ENCODE results near the gene TMEM183A. TPM values are rescaled to one million over a fixed set of nuclear protein-coding genes. Genes with fewer than 3 reads are reported as not detected.

TMEM183A gene
- polyA plus RNA-seq, 1 of the 3 experiments (the other 2 are of a cell fraction) = 47.9 TPM

DNA sequence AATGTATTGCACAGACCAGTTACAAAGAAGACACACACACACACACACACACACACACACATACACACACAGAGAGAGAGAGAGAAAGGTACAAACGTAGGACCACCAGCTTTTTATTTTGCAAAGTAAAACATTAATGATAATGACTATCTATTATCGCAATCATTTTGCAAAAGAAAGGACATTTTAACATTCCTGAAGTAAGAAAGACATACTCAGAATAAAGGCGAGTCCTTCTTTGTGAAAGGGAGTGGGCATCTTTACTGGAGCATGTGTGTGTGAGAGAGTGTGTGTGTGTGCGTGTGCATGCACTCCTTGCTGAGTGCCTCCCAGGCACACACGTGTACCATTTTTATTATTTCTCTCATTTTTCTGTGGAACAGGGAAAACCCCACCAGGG, 47.5 kb downstream of the TMEM183A start:
- H3K9me2 ChIP-seq = no peaks in the 10 kb centered on the region
- no peaks in the 10 kb centered on the region for H4K20me1 ChIP-seq (ENCODE audit: insufficient read depth)
- H3K9ac ChIP-seq = no peak overlapping the region
- no peak overlapping the region for H3K4me3 ChIP-seq (ENCODE audit: low read depth in 2 of 2, low read length in 1 of 2)
- H3K36me3 ChIP-seq (replicated peaks in 1 of 2; ENCODE audit: control insufficient read depth in 1 of 2, insufficient read depth in 2 of 2, low read length in 1 of 2) = no peaks in the 10 kb centered on the region
- H3K4me1 ChIP-seq (ENCODE audit: control insufficient read depth in 1 of 2, insufficient read depth in 2 of 2, low read depth in 1 of 2, low read length in 1 of 2) = peaks cover 0 to 34% of the 10 kb centered on the region in 2 experiments; a peak in 1 of 4 replicates
- H3F3A ChIP-seq (replicated peaks; ENCODE audit: insufficient read depth) = no peaks in the 10 kb centered on the region
- no peak for TF ChIP-seq MXI1 (IDR thresholded peaks at IDR 0.05; ENCODE audit: low read depth, low read length)
- no peak for TF ChIP-seq RAD21 (IDR thresholded peaks at IDR 0.05; ENCODE audit: low read length)
- TF ChIP-seq GATA2 (CRISPR knock-in tag; IDR thresholded peaks at IDR 0.05) = no peak
- TF ChIP-seq TAF1 (IDR thresholded peaks at IDR 0.05; ENCODE audit: borderline replicate concordance, low read depth, low read length) = no peak
- TF ChIP-seq, protein P1, sequence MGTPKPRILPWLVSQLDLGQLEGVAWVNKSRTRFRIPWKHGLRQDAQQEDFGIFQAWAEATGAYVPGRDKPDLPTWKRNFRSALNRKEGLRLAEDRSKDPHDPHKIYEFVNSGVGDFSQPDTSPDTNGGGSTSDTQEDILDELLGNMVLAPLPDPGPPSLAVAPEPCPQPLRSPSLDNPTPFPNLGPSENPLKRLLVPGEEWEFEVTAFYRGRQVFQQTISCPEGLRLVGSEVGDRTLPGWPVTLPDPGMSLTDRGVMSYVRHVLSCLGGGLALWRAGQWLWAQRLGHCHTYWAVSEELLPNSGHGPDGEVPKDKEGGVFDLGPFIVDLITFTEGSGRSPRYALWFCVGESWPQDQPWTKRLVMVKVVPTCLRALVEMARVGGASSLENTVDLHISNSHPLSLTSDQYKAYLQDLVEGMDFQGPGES (IDR thresholded peaks at IDR 0.05; ENCODE audit: low read depth, low read length) = no peak
- TF ChIP-seq RXRA (IDR thresholded peaks at IDR 0.05; ENCODE audit: borderline replicate concordance, low read depth) = no peak
- TF ChIP-seq TEAD4 (IDR thresholded peaks at IDR 0.05; ENCODE audit: borderline replicate concordance, insufficient read depth) = no peak
- TF ChIP-seq RCOR1 (IDR thresholded peaks at IDR 0.05; ENCODE audit: low read length) = no peak
- no peak for TF ChIP-seq EZH2phosphoT487 (IDR thresholded peaks at IDR 0.05; ENCODE audit: borderline replicate concordance, low read depth)
- TF ChIP-seq, protein P2, sequence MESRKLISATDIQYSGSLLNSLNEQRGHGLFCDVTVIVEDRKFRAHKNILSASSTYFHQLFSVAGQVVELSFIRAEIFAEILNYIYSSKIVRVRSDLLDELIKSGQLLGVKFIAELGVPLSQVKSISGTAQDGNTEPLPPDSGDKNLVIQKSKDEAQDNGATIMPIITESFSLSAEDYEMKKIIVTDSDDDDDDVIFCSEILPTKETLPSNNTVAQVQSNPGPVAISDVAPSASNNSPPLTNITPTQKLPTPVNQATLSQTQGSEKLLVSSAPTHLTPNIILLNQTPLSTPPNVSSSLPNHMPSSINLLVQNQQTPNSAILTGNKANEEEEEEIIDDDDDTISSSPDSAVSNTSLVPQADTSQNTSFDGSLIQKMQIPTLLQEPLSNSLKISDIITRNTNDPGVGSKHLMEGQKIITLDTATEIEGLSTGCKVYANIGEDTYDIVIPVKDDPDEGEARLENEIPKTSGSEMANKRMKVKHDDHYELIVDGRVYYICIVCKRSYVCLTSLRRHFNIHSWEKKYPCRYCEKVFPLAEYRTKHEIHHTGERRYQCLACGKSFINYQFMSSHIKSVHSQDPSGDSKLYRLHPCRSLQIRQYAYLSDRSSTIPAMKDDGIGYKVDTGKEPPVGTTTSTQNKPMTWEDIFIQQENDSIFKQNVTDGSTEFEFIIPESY (IDR thresholded peaks at IDR 0.05; ENCODE audit: borderline replicate concordance, low read depth) = no peak
- TF ChIP-seq MEF2A (IDR thresholded peaks at IDR 0.05; ENCODE audit: borderline replicate concordance, low read depth) = no peak
- TF ChIP-seq ELF1 (IDR thresholded peaks at IDR 0.05) = no peak
- no peak for TF ChIP-seq NFIC (IDR thresholded peaks at IDR 0.05; ENCODE audit: borderline replicate concordance)
- no peak for TF ChIP-seq EP300 (IDR thresholded peaks at IDR 0.05; ENCODE audit: borderline replicate concordance in 1 of 2, low read depth in 1 of 2, low read length in 1 of 2)
- TF ChIP-seq, protein P3, sequence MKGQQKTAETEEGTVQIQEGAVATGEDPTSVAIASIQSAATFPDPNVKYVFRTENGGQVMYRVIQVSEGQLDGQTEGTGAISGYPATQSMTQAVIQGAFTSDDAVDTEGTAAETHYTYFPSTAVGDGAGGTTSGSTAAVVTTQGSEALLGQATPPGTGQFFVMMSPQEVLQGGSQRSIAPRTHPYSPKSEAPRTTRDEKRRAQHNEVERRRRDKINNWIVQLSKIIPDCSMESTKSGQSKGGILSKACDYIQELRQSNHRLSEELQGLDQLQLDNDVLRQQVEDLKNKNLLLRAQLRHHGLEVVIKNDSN (IDR thresholded peaks at IDR 0.05; ENCODE audit: borderline replicate concordance, low read depth) = no peak
- TF ChIP-seq FOXJ3 (CRISPR knock-in tag; IDR thresholded peaks at IDR 0.05) = no peak
- H2AFZ ChIP-seq (ENCODE audit: low read depth) = no peak overlapping the region
- no peak overlapping the region for H3K4me2 ChIP-seq
- CTCF ChIA-PET = interaction anchor here (0.7 to 13.2 kb wide), 13 partner anchors 11 to 215 kb away, joined by 3 to 131 read pairs (median 4); partner anchors contain the start of gene PPFIA4
- H3K27ac ChIP-seq (ENCODE audit: low read depth in 2 of 2, low read length in 1 of 2) = no peak overlapping the region
- no peaks in the 10 kb centered on the region for H3K27me3 ChIP-seq (ENCODE audit: insufficient read depth)
- no peaks in the 10 kb centered on the region for H3K9me3 ChIP-seq
- POLR2A ChIA-PET = interaction anchor here (1.3 kb wide), 1 partner anchor 48 kb away, joined by 3 read pairs; the partner anchor contains the start of gene TMEM183A
- no peak for DNase-seq
- 76% methylated on average over 5 of the region's 5 CpGs for WGBS (ENCODE audit: low lambda C conversion rate)
- H3K79me2 ChIP-seq (ENCODE audit: insufficient read depth) = no peaks in the 10 kb centered on the region

All from SK-N-SH (cell line).